Stomach smooth muscle (tissue), 2 donors: ENCODE results near the gene AK9.

Source experiments
- H3K27ac ChIP-seq: one replicate; pipeline ENCODE4 v1.7.0; 2013; ENCODE audit warnings: mild to moderate bottlenecking, low read length, inconsistent platforms
- H3K27me3 ChIP-seq, 2 donors: one replicate each; pipeline ENCODE4 v1.7.0; 2013; ENCODE audit warnings: low read length in 2 of 2; ENCODE audit not compliant: insufficient read depth in 2 of 2, control insufficient read depth in 1 of 2
- H3K36me3 ChIP-seq, 2 donors: one replicate each; pipeline ENCODE4 v1.7.0; 2013; ENCODE audit warnings: low read length in 2 of 2; ENCODE audit not compliant: control insufficient read depth in 2 of 2, insufficient read depth in 2 of 2
- H3K4me1 ChIP-seq: one replicate; pipeline ENCODE4 v1.7.0; 2013; ENCODE audit warnings: low read length; ENCODE audit not compliant: control insufficient read depth, insufficient read depth
- H3K4me3 ChIP-seq, 2 donors: one replicate each; pipeline ENCODE4 v1.7.0; 2013; ENCODE audit warnings: low read length in 2 of 2
- H3K9ac ChIP-seq, 2 donors: one replicate each; pipeline ENCODE4 v1.7.0; 2013; ENCODE audit warnings: low read length in 2 of 2, mild to moderate bottlenecking in 1 of 2
- H3K9me3 ChIP-seq, 2 donors: one replicate each; pipeline ENCODE4 v1.7.0; 2013; ENCODE audit warnings: low read length in 2 of 2; ENCODE audit not compliant: control insufficient read depth in 2 of 2
- donor health status: healthy.
- donor health status: Pancreatic carcinoma.

The AK9 gene

GRCh38 chr6:109451376-109451775 is 239.6 kb downstream of the AK9 start:
- peaks cover 17% of the 10 kb centered on the region for H3K4me1 ChIP-seq
- no peak overlapping the region for H3K4me3 ChIP-seq
- no peaks in the 10 kb centered on the region for H3K36me3 ChIP-seq
- peaks cover 2 to 20% of the 10 kb centered on the region in 2 donors for H3K27me3 ChIP-seq
- no peaks in the 10 kb centered on the region for H3K9me3 ChIP-seq
- H3K27ac ChIP-seq, result no peak overlapping the region
- H3K9ac ChIP-seq, result no peak overlapping the region

GRCh38 chr6:109450801-109451200 is 240.2 kb downstream of the AK9 start:
- Histone ChIP-seq H3K27ac (no peak overlapping the region), H3K9ac (no peak overlapping the region), H3K4me1 (peaks cover 11% of the 10 kb centered on the region), H3K9me3 (no peaks in the 10 kb centered on the region), H3K27me3 (peaks cover 2 to 18% of the 10 kb centered on the region in 2 donors), H3K36me3 (no peaks in the 10 kb centered on the region), H3K4me3 (no peak overlapping the region)

- H3K27ac ChIP-seq, result no peak overlapping the region
- no peak overlapping the region for H3K4me3 ChIP-seq
- peaks cover 12% of the 10 kb centered on the region for H3K4me1 ChIP-seq
- no peaks in the 10 kb centered on the region for H3K36me3 ChIP-seq
- no peaks in the 10 kb centered on the region for H3K9me3 ChIP-seq
- H3K27me3 ChIP-seq, result peaks cover 2 to 15% of the 10 kb centered on the region in 2 donors
- H3K9ac ChIP-seq, result no peak overlapping the region
These were observed 241.0 kb downstream of the AK9 start for GRCh38 chr6:109449795-109450673.

GRCh38 chr6:109449064-109449794 is 241.8 kb downstream of the AK9 start:
- Histone ChIP-seq H3K36me3 (no peaks in the 10 kb centered on the region), H3K9ac (no peak overlapping the region), H3K4me1 (peaks cover 7% of the 10 kb centered on the region), H3K27ac (no peak overlapping the region), H3K4me3 (no peak overlapping the region), H3K27me3 (peaks cover 2 to 10% of the 10 kb centered on the region in 2 donors), H3K9me3 (no peaks in the 10 kb centered on the region)

- Histone ChIP-seq H3K36me3 (no peaks in the 10 kb centered on the region), H3K9ac (no peak overlapping the region), H3K27ac (no peak overlapping the region), H3K27me3 (peaks cover 0 to 10% of the 10 kb centered on the region in 2 donors), H3K4me1 (peaks cover 2% of the 10 kb centered on the region), H3K4me3 (no peak overlapping the region), H3K9me3 (no peaks in the 10 kb centered on the region)
These were observed 242.4 kb downstream of the AK9 start for GRCh38 chr6:109448615-109449014.

- Histone ChIP-seq H3K9ac (no peak overlapping the region), H3K4me3 (no peak overlapping the region), H3K27me3 (peaks cover 0 to 10% of the 10 kb centered on the region in 2 donors), H3K4me1 (peaks cover 2% of the 10 kb centered on the region), H3K27ac (no peak overlapping the region), H3K36me3 (no peaks in the 10 kb centered on the region), H3K9me3 (no peaks in the 10 kb centered on the region)
These were observed 243.0 kb downstream of the AK9 start for GRCh38 chr6:109447878-109448555.

- Histone ChIP-seq H3K27me3 (peaks cover 0 to 10% of the 10 kb centered on the region in 2 donors), H3K36me3 (no peaks in the 10 kb centered on the region), H3K9me3 (no peaks in the 10 kb centered on the region), H3K4me1 (peaks cover 8% of the 10 kb centered on the region), H3K9ac (no peak overlapping the region), H3K27ac (no peak overlapping the region), H3K4me3 (no peak overlapping the region)
These were observed 243.9 kb downstream of the AK9 start for GRCh38 chr6:109447087-109447486.

GRCh38 chr6:109446541-109446940 is 244.5 kb downstream of the AK9 start:
- peaks cover 0 to 8% of the 10 kb centered on the region in 2 donors for H3K27me3 ChIP-seq
- no peaks in the 10 kb centered on the region for H3K36me3 ChIP-seq
- H3K4me3 ChIP-seq, result no peak overlapping the region
- peaks cover 14% of the 10 kb centered on the region for H3K4me1 ChIP-seq
- H3K27ac ChIP-seq, result no peak overlapping the region
- H3K9ac ChIP-seq, result no peak overlapping the region
- no peaks in the 10 kb centered on the region for H3K9me3 ChIP-seq

- peaks cover 19% of the 10 kb centered on the region for H3K4me1 ChIP-seq
- no peaks in the 10 kb centered on the region for H3K36me3 ChIP-seq
- H3K4me3 ChIP-seq, result no peak overlapping the region
- no peak overlapping the region for H3K27ac ChIP-seq
- peaks cover 0 to 6% of the 10 kb centered on the region in 2 donors for H3K27me3 ChIP-seq
- H3K9me3 ChIP-seq, result no peaks in the 10 kb centered on the region
- no peak overlapping the region for H3K9ac ChIP-seq
These were observed 244.9 kb downstream of the AK9 start for GRCh38 chr6:109446072-109446471.

- Histone ChIP-seq H3K4me3 (no peak overlapping the region), H3K27me3 (peaks cover 0 to 3% of the 10 kb centered on the region in 2 donors), H3K9me3 (no peaks in the 10 kb centered on the region), H3K4me1 (peaks cover 21% of the 10 kb centered on the region), H3K36me3 (no peaks in the 10 kb centered on the region), H3K27ac (no peak overlapping the region), H3K9ac (no peak overlapping the region)
These were observed 245.6 kb downstream of the AK9 start for GRCh38 chr6:109445382-109445781.
